Measurements from ENCODE around the gene SUN2. TPM values are rescaled to one million over a fixed set of nuclear protein-coding genes. Genes with fewer than 3 reads are reported as not detected.

SUN2 gene
- total and polyA plus RNA-seq, 8 donors: 44.8 to 99.2 (median 76.4) TPM

GRCh38 chr22:38745676-38746460 lies 9.9 kb downstream of the SUN2 start:
- no peak for TF ChIP-seq CTCF (IDR thresholded peaks at IDR 0.05)
- FAIRE-seq (no peak), ATAC-seq (peak in 2 of 4 donors; percentile 8 to 13), DNase-seq (no peak)
- H3K4me3 ChIP-seq: no peak overlapping the region
- no peaks in the 10 kb centered on the region for H3K4me1 ChIP-seq
- no peak overlapping the region for H3K27ac ChIP-seq
- intact Hi-C loops (cut with DNase I): no loop called here
- H3K9me3 ChIP-seq: no peaks in the 10 kb centered on the region
- peaks cover 11 to 95% (median 50%) of the 10 kb centered on the region in 3 donors for H3K36me3 ChIP-seq
- 86% methylated on average over 14 of the region's 14 CpGs for WGBS, 2 donors
- no peaks in the 10 kb centered on the region for H3K27me3 ChIP-seq

- no peaks in the 10 kb centered on the region for H3K9me3 ChIP-seq
- H3K4me1 ChIP-seq: no peaks in the 10 kb centered on the region
- H3K27ac ChIP-seq: no peak overlapping the region
- H3K27me3 ChIP-seq: no peaks in the 10 kb centered on the region
- peak in 2 of 4 donors; percentile 7 to 12 for ATAC-seq
- DNase-seq: peak in 1 of 6 donors; percentile 27
- no peak for TF ChIP-seq CTCF (IDR thresholded peaks at IDR 0.05)
- intact Hi-C loops (cut with DNase I): no loop called here
- H3K4me3 ChIP-seq: no peak overlapping the region
- peaks cover 17 to 95% (median 51%) of the 10 kb centered on the region in 3 donors for H3K36me3 ChIP-seq
- FAIRE-seq: no peak
- 74 to 81% methylated on average over 6 of the region's 6 CpGs for WGBS, 2 donors
Observed at GRCh38 chr22:38744981-38745380, 10.8 kb downstream of the SUN2 start.

GRCh38 chr22:38742176-38742942 lies 13.4 kb downstream of the SUN2 start:
- peak in 2 of 6 donors; percentile 25 to 54 for DNase-seq
- no peak for ATAC-seq
- Histone ChIP-seq H3K4me1 (no peaks in the 10 kb centered on the region), H3K27ac (no peak overlapping the region), H3K36me3 (peaks cover 24 to 97% (median 62%) of the 10 kb centered on the region in 3 donors), H3K4me3 (no peak overlapping the region), H3K27me3 (no peaks in the 10 kb centered on the region), H3K9me3 (no peaks in the 10 kb centered on the region)
- no peak for FAIRE-seq
- no peak for TF ChIP-seq CTCF (IDR thresholded peaks at IDR 0.05)
- 89 to 91% methylated on average over 25 of the region's 25 CpGs for WGBS, 2 donors
- intact Hi-C loops (cut with DNase I): no loop called here

- ATAC-seq (no peak), FAIRE-seq (no peak), DNase-seq (peak in 2 of 6 donors; percentile 14 to 28)
- TF ChIP-seq CTCF (IDR thresholded peaks at IDR 0.05): no peak
- WGBS, 2 donors: 92 to 97% methylated on average over 10 of the region's 10 CpGs
- H3K4me1 ChIP-seq: no peaks in the 10 kb centered on the region
- no peak overlapping the region for H3K4me3 ChIP-seq
- H3K27ac ChIP-seq: no peak overlapping the region
- H3K9me3 ChIP-seq: no peaks in the 10 kb centered on the region
- peaks cover 24 to 97% (median 66%) of the 10 kb centered on the region in 3 donors for H3K36me3 ChIP-seq
- no peaks in the 10 kb centered on the region for H3K27me3 ChIP-seq
- intact Hi-C loops (cut with DNase I): no loop called here
Observed at GRCh38 chr22:38741576-38741975, 14.2 kb downstream of the SUN2 start.

Measured in pancreas (tissue), 10 donors.